Measurements from ENCODE around the gene ART1.
"Not testable (repeated sequence)": the region's sequence is repeated elsewhere in the genome, so short reads cannot be mapped to it uniquely, and the experiment has no call there.

ART1 gene, protein sequence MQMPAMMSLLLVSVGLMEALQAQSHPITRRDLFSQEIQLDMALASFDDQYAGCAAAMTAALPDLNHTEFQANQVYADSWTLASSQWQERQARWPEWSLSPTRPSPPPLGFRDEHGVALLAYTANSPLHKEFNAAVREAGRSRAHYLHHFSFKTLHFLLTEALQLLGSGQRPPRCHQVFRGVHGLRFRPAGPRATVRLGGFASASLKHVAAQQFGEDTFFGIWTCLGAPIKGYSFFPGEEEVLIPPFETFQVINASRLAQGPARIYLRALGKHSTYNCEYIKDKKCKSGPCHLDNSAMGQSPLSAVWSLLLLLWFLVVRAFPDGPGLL

DNA sequence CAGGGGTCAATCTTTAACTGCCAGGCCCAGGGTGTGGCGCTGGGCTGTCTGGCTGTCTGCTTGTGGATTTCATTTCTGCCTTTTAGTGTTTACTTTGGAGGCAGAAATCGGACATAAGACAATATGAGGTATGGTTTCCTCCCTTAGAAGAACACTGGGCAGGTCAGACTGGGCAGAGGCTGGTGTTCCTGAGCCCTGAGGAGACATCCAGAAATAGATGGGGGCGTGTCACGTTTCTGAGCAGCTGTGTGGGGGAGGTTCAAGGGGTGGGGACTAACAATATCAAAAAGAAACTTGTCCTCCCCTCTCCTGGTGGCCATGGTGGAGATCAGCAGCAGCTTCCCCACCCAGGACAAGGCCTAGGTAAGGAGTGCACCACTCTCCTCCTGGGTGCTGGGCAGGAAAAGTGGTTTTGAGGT, at the start of gene ART1:
Gene ART1, plus strand, starts transcription at position 312 of the 419 bp plus-strand sequence. CDS start 14,086 bp downstream, outside the sequence.
- no peak for DNase-seq

DNA sequence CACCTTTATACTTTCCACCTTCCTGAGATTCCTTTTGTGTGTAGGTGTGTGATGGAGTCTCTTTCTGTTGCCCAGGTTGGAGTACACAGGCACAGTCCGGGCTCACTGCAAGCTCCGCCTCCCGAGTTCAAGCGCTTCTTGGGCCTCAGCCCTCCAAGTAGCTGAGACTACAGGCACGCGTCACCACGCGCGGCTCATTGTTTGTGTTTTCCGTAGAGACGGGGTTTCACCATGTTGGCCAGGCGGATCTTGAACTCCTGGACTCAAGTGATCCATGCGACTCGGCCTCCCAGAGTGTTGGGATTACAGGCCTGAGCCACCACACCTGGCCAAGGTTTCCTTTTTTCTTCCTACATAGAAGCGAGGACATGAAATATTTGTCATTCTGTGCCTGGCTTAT, 47.2 kb upstream of the ART1 start:
- DNase-seq: not testable (repeated sequence)

DNA sequence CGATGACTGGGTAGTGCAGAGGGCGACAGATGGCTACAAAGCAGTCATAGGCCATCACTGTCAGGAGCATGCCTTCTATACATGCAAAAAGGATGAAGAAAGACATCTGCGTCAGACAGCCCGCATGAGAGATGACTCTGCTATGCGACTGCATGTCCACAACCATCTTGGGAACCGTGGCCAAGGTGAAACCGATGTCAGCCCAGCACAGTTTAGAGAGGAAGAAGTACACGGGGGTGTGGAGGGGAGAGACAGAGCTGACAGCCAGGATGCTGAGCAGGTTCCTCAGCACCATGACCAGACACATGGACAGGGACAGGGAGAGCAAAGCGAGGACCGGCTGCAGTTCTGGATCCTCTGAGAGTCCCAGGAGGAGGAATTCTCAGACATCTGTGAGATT, 44.7 kb upstream of the ART1 start:
- not testable (repeated sequence) for DNase-seq

DNA sequence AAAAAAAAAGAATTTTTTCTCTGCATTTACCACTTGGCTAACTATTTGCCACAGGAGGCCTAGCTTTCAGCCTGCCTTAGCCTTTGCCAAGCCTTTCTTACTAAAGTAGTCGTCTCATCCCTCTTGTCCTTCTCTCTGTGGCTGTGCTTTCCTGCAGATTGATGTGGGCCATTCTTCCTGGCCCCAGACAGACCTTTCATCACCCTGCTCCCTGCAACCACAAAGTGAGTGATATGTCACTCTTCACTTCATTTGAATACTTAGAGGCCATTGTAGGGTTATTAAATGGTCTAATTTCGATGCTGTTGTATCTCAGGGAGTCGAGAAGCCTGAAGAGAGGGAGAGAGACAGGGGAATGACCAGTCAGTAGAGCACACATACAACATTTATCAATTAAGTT, 40.8 kb upstream of the ART1 start:
- no peak for DNase-seq

DNA sequence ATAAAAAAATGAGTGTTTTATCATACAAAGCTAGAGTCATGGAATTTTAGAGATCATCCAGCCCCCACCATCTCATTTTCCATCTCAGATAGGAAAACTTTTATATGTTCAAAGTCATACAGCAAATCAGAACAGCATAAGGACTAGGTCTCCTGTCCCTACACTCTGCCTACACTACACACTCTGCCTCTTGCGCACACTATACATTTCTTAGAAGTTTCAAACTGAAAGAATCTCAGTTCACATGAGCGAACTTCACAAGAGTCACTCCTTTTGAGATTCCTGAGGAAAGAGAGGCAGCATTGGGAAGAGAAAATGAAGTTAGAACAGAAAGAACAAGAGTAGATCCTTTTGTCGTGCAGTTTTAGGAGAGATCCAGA, 39.7 kb upstream of the ART1 start:
- no peak for DNase-seq

DNA sequence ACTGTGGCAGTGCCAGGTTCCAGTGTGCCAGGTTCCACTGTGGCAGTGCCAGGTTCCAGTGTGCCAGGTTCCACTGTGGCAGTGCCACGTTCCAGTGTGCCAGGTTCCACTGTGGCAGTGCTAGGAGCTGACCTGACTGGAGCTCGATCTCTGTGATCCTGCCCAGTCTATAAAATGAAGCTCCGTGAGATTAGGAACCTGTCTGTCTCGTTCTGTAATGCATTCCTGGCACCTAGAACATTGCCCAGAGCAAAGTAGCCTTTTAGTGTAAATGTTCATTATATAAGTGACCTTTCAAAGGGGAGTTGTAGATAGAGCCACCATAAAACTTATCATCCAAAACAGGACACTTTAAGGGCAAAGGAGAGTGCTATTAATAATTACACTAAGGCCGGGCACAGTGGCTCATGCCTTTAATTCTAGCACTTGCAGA, 39.1 kb upstream of the ART1 start:
- no peak for DNase-seq

DNA sequence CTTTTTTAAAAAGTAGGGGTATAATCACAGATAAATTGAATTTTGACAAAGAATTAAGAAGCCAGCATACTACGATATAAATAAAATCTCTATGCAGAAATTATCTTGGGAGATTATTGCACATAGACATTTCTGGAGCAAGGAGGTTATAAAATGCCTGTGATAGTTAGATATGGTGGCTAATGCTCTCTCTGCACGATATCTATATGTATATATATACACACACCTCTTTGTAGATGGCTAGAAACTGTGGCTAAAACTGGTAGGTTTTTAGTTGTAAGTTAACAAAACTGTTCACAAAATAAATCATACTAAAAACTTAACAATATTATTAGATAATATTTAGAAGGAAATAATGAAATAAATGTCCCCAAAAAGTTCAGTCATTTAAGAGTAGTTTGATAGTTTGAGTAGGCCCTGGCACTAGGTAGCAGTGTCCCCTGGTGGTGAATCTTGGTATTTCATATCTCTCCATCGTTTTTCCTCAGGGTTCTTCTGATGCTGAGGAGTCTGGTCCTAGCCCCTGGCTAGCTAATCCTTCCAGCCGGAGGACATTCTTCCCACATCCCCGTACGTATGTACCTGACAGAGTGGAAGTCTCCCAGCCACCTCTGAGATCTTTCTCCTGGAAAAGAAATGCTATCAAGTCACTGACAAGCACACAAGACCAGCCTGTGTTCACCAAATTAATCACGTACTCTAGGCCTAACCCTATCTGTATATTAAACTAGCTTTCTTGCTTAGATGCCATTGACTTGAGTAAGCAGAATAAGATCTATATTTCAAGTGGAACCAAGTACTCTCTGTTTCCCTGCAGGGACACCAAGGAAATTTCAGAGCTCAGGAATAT, 35.3 kb upstream of the ART1 start:
- DNase-seq: peak; percentile 0

DNA sequence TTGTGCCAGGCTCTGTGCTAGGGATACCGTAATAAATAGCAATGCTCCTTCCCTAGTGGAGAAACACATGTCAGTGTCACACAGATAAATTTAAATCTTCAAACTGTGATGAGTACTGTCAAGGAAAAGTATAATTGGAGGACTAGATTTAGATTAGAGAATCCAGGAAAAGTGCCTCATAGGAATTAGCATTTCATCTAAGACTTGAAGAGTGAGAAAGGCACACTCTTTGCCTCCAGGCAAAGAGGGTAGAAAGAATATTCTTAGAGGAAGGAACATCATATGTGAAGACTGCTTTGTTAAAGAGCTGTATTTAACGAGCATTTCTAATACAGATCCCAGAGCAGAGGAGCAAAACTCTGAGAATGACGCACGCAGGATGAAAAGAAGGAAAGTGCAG, 34.1 kb upstream of the ART1 start:
- no peak for DNase-seq

DNA sequence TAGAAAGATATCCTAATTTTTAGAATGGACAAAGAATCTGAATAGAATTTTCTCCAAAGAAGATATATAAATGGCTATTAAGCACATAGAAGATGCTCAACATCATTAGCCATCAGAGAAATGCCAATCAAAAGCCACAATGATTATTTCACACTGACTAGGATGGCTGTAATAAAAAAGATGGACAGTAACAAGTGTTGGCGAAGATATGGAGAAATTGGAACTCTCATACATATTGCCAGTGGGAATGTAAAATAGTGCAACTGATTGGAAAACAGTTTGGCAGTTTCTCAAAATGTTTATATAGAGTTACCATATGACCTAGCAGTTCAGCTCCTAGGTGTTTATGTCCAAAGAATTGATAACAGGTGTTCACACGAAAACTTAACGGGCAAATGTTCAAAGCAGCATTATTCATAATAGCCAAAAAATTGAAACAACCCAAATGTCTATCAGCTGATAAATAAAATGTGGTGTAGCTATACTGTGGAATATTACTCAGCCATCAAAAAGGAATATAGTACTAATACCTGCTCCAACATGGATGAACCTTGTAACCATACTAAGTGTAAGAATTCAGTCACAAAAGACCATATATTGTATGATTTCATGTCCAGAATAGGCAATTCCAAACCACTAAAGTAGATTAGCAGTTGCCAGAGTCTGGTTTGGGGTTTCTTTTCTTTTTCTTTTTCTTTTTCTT, 32.8 kb upstream of the ART1 start:
- DNase-seq: no peak

DNA sequence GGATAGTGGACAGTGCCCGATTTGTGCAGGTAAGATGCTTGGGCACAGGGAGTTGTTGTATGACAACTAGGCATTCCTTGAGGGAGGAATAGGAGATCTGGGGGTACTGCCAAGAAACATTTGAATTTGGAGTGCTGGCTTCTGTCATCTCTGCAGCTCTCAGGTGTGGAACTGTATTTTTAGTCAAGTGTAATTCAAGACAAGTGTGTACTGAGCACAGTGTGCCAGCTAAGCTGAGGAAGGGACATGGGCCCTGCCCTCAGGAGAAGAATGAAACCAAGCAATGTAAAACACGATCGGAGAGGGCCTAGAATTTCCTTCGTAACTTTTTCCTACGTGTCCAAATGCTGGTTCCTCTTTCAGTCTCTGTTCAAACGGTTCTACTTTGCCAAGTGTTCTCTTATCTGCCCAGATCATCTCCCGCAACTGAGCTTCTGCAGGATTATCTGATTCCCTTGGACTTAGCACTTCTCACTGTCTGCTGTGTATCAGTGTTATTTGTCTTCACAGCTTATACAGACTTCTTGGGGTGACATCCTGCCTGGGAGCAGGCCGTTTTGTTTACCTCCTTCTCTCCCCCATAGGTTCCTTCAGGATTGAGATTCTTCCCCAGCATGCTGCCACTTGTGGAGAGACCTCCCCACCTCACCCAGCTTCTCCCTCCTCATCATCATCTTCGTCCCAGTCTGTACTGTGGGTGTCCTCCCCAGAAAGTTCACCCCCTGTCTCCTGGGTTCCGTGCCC, 30.8 kb upstream of the ART1 start:
- no peak for DNase-seq

DNA sequence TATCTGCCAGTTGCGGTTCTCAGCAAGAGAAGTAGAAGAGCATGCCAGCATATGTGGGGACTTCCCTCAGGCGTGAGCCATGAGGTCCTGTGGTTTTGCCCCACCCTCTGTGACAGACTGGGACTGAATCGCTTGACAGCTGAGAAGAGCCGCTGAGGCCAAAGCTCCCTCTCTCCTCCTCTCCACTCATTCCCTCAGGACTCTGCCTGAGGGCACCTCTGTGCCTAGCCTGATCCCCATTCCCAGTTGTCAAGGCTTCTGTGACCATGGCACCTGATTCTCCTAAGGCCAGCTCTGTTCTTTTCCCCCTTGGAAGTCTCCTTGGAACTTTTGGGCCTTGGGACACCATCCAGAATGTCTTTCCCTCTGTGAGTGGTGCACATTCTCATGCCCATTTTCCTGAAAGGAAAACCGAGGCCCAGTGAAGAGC, 30.2 kb upstream of the ART1 start:
- no peak for DNase-seq

DNA sequence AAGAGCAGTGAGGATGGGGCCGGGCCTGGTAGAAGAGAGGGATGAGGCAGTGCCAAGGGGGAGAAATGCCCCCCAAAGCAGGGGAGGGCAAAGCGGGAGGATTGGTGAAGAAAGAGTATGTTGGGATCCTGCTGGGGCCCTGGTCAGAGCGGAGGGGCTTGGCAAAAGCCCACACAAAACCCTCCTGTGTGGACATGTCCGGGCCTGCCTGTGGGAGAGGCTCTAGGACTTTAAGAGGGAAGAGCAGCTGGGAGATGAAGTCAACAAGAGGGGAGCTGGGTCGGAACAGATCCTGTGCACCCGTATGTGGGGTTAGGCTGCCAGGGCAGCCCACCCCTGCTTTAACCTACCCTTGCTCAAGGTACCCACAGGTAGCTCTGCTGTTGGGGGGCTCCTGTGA, 28.9 kb upstream of the ART1 start:
- no peak for DNase-seq

DNA sequence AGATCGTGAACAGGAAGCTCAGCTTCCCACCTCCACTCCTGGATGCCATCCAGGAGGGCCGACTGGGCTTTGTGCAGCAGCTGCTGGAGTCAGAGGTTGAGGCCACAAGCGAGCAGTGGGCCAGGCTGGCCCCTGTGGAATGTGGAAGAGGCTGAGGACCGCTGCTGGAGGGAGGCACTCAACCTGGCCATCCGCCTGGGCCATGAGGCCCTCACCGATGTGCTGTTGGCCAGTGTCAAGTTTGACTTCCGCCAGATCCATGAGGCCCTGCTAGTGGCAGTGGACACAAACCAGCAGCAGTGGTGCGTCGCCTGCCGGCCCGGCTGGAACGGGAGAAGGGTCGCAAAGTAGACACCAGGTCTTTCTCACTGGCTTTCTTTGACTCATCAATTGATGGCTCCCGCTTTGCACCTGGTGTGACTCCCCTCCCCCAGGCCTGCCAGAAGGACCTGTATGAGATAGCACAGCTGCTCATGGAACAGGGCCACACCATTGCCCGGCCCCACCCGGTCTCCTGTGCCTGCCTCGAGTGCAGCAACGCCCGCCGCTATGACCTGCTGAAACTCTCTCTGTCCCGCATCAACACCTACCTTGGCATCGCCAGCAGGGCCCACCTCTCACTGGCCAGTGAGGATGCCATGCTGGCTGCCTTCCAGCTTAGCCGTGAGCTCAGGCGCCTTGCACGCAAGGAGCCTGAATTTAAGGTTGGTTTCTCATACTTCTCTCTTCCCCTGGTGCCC, 28.0 kb upstream of the ART1 start:
- DNase-seq: no peak

DNA sequence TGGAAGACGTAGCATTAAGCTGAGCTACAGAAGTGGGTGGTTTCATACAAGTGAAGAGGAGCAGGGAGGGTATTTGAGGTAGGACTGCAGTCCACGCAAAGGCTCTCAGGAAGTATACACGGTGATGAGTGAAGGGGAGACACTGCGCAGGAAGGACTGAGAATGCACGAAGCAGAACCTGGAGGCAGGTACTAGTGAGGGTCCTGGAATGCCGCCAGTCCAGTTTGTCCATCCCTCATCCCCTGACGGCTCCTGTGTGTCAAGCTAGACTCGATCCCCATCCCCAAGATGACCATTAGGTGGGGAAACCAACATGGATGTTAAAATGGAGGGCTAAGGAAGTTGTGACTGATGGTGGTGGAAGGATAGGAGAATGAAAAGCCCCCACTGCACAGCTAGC, 26.9 kb upstream of the ART1 start:
- DNase-seq: no peak

DNA sequence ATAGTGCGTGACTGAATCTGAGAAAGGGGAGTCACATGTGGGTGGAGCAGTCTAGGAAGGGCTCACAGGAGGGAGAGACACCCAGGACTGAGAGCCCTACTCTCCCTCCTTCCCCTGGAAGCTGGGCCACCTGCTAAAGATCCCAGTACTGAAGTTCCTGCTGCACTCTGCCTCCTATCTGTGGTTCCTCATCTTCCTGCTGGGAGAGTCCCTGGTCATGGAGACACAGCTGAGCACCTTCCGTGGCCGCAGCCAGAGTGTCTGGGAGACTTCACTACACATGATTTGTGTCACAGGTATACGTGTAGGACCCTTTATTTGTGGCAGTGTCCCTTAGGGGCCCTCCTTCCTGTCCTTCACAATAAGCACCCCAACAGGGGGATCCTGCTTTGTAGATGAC, 22.4 kb upstream of the ART1 start:
- no peak for DNase-seq

DNA sequence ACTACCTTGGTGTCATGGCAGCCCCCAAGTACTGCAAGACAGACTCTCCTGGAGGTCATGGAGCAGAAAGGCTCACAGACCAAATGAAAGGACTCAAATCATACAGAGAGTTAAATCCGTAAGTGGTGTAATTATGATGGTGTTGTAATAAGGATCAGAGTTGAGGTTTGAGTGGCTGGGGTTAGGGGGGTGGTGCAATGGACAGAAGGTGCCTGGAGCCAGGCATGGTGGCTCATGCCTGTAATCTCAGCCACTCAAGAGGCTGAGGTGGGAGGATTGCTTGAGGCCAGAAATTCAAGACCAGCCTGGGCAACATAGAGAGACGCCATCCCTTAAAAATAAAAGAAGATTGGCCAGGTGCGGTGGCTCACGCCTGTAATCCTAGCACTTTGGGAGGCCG, 21.8 kb upstream of the ART1 start:
- DNase-seq: no peak

DNA sequence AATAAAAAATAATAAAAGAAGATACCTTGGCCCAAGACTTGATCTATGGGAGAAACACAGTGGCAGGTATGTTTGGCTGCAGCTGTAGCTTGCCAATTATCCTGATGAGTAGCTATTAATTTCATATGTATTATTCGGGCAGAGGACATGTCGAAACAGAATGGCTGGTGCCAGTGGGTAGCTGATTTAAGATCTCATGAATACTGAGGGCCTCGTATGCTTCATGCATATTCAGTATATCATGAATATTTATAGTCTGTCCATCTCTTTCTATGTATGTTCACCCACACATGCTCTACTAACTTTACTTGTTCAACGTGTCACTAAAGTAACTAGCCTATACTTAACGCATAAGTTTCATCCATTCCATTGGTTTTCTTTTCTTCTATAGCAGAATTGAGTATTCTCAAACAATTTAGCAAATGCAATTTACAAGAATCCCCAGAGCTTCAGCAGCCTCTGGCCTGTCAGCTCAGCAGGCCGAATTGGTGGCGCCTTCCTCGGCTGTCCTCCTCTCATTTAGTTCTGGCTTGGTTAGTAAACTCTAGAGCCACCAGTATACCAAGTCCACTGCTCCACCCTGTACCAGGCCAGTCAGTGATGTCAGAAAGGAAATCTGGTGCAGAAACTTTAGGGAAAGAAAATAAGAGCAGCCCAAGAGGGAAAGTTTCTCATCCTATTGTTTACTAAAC, 21.0 kb upstream of the ART1 start:
- DNase-seq: no peak

DNA sequence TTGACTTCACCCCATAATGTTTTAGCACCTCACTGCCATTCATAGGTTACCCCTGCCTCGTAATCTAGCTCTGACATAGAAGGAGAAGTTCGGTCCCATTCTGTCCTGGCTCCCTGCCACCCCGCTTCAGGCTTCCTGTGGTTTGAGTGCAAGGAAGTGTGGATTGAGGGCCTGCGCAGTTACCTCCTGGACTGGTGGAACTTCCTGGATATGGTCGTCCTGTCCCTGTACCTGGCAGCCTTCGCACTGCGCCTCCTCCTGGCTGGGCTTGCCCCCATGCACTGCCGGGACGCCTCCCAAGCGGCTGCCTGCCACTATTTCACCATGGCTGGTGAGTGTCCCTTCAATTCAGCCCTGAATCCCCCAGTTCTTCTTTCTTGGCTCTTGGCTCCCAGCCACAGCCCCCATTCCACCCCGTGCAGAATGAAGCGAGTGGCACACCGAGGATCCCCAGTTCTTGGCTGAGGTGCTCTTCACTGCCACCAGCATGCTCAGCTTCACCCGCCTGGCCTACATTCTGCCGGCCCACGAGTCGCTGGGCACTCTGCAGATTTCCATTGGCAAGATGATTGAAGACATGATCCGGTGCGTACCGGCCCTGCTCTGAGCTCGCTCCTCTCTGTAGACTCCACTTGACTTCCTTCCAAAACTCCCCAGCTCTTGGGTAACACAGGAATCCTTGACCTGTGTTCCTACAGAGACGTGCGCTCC, 18.5 kb upstream of the ART1 start:
- DNase-seq: no peak

DNA sequence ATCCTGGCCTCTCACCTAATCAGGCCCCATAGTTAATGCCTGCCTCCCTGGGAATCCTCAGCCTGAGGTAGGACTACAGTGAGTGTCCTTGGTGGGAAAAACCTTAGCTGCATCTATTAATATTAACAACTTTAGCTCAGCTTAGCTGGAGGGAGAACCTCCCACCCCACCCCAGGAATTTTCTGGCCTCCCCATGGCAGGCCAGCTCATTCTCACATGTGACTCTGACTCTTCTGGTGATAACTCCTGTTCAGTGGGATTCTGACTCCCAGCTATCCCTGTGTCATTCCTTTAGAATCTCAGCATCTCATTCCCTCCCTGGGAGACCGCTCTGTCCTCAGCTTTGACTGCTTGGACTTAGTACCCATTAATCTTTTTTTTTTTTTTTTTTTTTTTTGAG, 17.6 kb upstream of the ART1 start:
- DNase-seq: no peak

DNA sequence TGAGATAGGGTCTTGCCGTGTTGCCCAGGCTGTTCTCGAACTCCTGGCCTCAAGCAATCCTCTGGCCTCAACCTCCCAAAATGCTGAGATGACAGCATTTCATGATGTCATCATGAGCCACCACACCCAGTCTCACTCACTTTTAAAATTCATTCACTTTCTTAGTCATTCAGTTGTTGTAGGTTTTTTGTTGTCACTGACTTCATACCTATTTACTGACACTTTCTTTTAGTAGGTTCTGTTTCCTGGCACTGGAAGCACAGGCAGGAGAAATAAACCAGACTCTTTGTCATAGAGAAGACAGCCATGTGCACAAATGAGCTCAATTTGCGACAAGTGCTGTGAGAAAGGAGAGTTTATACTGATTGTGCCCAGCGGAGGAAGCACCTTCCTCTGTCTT, 13.6 kb upstream of the ART1 start:
- no peak for DNase-seq
